Natural killer cell (primary cell): ENCODE measurements around the gene COL1A2. TPM values are rescaled to one million over a fixed set of nuclear protein-coding genes. Genes with fewer than 3 reads are reported as not detected.

ENCODE experiments used
- ATAC-seq, 3 donors: fragments of 150-1000 bp in 2 of 3; fragments of 200-7000 bp in 1 of 3; cut with Tn5 transposase; 1 replicate in 1 of 3; 2 replicates in 2 of 3; pipeline ENCODE4 v1.10.0; 2021; ENCODE audit warnings: mild to moderate bottlenecking in 2 of 3, moderate library complexity in 2 of 3
- DNase-seq, 2 donors: peaks; one replicate each; pipeline versions ENCODE4 v3.0.0 to v3.0.0-alpha.2; 2013 to 2021; ENCODE audit warnings: mixed read lengths in 1 of 2
- H3K27ac ChIP-seq: one replicate; pipeline ENCODE4 v1.5.1; 2013; ENCODE audit warnings: mild to moderate bottlenecking, low read length
- H3K27me3 ChIP-seq: one replicate; pipeline ENCODE4 v1.6.1; 2013; ENCODE audit warnings: low read length; ENCODE audit not compliant: control insufficient read depth, insufficient read depth
- H3K36me3 ChIP-seq: one replicate; pipeline ENCODE4 v1.6.1; 2013; ENCODE audit warnings: low read length; ENCODE audit not compliant: control insufficient read depth, insufficient read depth
- H3K4me1 ChIP-seq: one replicate; pipeline ENCODE4 v1.6.1; 2013; ENCODE audit warnings: low read length; ENCODE audit not compliant: control insufficient read depth, insufficient read depth
- H3K4me3 ChIP-seq: one replicate; pipeline ENCODE4 v1.5.1; 2013; ENCODE audit warnings: low read length
- H3K9me3 ChIP-seq: one replicate; pipeline ENCODE4 v1.6.1; 2013; ENCODE audit warnings: low read length; ENCODE audit not compliant: control insufficient read depth, insufficient read depth
- H3K27ac Mint-ChIP-seq, 2 donors: one replicate each; pipeline ENCODE4 v1.8.0; 2022; ENCODE audit warnings: mild to moderate bottlenecking in 2 of 2, mixed read lengths in 2 of 2, moderate library complexity in 1 of 2
- H3K27me3 Mint-ChIP-seq, 2 donors: one replicate each; pipeline ENCODE4 v1.8.0; 2022; ENCODE audit warnings: low read depth in 2 of 2, mixed read lengths in 2 of 2
- H3K36me3 Mint-ChIP-seq: one replicate; pipeline ENCODE4 v1.8.0; 2022; ENCODE audit warnings: mixed read lengths
- H3K4me1 Mint-ChIP-seq, 2 donors: one replicate each; pipeline ENCODE4 v1.8.0; 2022; ENCODE audit warnings: mixed read lengths in 2 of 2
- H3K4me3 Mint-ChIP-seq: one replicate; pipeline ENCODE4 v1.8.0; 2022; ENCODE audit warnings: mild to moderate bottlenecking, moderate library complexity, mixed read lengths
- H3K9me3 Mint-ChIP-seq, 2 donors: one replicate each; pipeline ENCODE4 v1.8.0; 2022; ENCODE audit warnings: mixed read lengths in 2 of 2
- WGBS: methylation state at CpG from one replicate; pipeline ENCODE4 v1.1.7; 2013; ENCODE audit warnings: missing lambda C conversion rate; ENCODE audit not compliant: insufficient coverage; 5-methylcytosine and 5-hydroxymethylcytosine counted together
- intact Hi-C: fragments of 100-400 bp; cut with micrococcal nuclease; formaldehyde crosslinking; loops from one replicate; pipeline ENCODE4 v1.14.2; 2022
- total RNA-seq, 4 donors: library from RNA; stranded (reverse); fragments of 120-200 nt in 1 of 4; gene quantifications; one replicate each; pipeline versions ENCODE4 v1.2.3 to v1.2.4, GENCODE V29; 2013 to 2022
- TF ChIP-seq, protein P1 (sequence below): fragments of 200-600 bp; IDR thresholded peaks from one replicate; pipeline ENCODE4 v1.8.0; 2022; ENCODE audit warnings: antibody characterized with exemption

COL1A2 gene
- not detected for total RNA-seq
- total RNA-seq (2013) = 0.38 TPM

- H3K4me1 ChIP-seq = peaks cover 8% of the 10 kb centered on the region
- no peak within 1 kb of the TSS for H3K27ac Mint-ChIP-seq
- intact Hi-C loops = loop anchor here (5.0 kb wide), 1 partner anchor 1147 kb away; no protein-coding TSS in a partner anchor
- peaks cover 8 to 9% of the 10 kb centered on the region in 2 donors for H3K4me1 Mint-ChIP-seq
- no peak for ATAC-seq
- no peaks in the 10 kb centered on the region for H3K36me3 Mint-ChIP-seq
- no peak within 1 kb of the TSS for H3K27ac ChIP-seq
- no peaks in the 10 kb centered on the region for H3K9me3 ChIP-seq
- WGBS = 4% methylated on average over 32 of the region's 32 CpGs
- H3K4me3 ChIP-seq = no peak within 1 kb of the TSS
- TF ChIP-seq, protein P1, sequence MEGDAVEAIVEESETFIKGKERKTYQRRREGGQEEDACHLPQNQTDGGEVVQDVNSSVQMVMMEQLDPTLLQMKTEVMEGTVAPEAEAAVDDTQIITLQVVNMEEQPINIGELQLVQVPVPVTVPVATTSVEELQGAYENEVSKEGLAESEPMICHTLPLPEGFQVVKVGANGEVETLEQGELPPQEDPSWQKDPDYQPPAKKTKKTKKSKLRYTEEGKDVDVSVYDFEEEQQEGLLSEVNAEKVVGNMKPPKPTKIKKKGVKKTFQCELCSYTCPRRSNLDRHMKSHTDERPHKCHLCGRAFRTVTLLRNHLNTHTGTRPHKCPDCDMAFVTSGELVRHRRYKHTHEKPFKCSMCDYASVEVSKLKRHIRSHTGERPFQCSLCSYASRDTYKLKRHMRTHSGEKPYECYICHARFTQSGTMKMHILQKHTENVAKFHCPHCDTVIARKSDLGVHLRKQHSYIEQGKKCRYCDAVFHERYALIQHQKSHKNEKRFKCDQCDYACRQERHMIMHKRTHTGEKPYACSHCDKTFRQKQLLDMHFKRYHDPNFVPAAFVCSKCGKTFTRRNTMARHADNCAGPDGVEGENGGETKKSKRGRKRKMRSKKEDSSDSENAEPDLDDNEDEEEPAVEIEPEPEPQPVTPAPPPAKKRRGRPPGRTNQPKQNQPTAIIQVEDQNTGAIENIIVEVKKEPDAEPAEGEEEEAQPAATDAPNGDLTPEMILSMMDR = no peak
- no peaks in the 10 kb centered on the region for H3K36me3 ChIP-seq
- H3K9me3 Mint-ChIP-seq = no peaks in the 10 kb centered on the region
- H3K4me3 Mint-ChIP-seq = no peak within 1 kb of the TSS
- DNase-seq = peak in 1 of 2 donors; percentile 3
- peaks cover 15% of the 10 kb centered on the region for H3K27me3 ChIP-seq
- H3K27me3 Mint-ChIP-seq = peaks cover 21 to 25% of the 10 kb centered on the region in 2 donors
These were observed at the start of gene COL1A2 for GRCh38 chr7:94394437-94395140. TSS of gene COL1A2 (plus strand) at chr7:94394895. CDS start at chr7:94395032, 137 bp downstream.

DNA sequence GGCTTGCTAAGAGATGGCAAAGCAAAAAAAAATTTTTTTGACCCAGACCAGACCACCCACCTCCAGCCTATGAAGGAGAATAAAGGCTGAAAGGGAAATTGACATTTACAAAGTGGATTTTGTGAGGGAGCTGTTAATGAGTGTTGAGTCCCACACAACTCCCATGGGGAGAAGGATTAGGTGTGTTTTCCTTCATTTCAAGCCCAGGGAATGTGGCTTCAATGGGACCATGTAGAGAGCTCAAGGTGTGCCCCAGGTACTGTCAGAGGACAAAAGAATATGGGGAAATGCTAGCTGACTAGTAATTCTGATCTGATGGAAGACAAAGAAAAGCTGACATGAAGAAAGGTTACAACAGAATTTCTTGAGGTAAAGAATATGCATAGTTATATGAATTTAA, 48.8 kb upstream of the COL1A2 start:
- no peaks in the 10 kb centered on the region for H3K4me1 ChIP-seq
- no peak for ATAC-seq
- no peaks in the 10 kb centered on the region for H3K27me3 Mint-ChIP-seq
- H3K4me3 Mint-ChIP-seq = no peak overlapping the region
- H3K4me1 Mint-ChIP-seq = no peaks in the 10 kb centered on the region
- intact Hi-C loops = no loop called here
- H3K36me3 ChIP-seq = no peaks in the 10 kb centered on the region
- no peaks in the 10 kb centered on the region for H3K9me3 ChIP-seq
- no peaks in the 10 kb centered on the region for H3K36me3 Mint-ChIP-seq
- H3K27ac ChIP-seq = no peak overlapping the region
- peaks cover 0 to 6% of the 10 kb centered on the region in 2 donors for H3K9me3 Mint-ChIP-seq
- DNase-seq = no peak
- TF ChIP-seq, protein P1 = no peak
- H3K27ac Mint-ChIP-seq = no peak overlapping the region
- no peaks in the 10 kb centered on the region for H3K27me3 ChIP-seq
- no peak overlapping the region for H3K4me3 ChIP-seq

- DNase-seq = no peak
- no peaks in the 10 kb centered on the region for H3K9me3 ChIP-seq
- no peaks in the 10 kb centered on the region for H3K36me3 ChIP-seq
- H3K4me3 ChIP-seq = no peak overlapping the region
- 100% methylated on average over 1 of the region's 3 CpGs for WGBS
- Mint-ChIP-seq H3K4me1 (no peaks in the 10 kb centered on the region), H3K27me3 (no peaks in the 10 kb centered on the region), H3K4me3 (no peak overlapping the region), H3K27ac (no peak overlapping the region), H3K9me3 (peaks cover 0 to 6% of the 10 kb centered on the region in 2 donors), H3K36me3 (no peaks in the 10 kb centered on the region)
- H3K4me1 ChIP-seq = no peaks in the 10 kb centered on the region
- TF ChIP-seq, protein P1 = no peak
- no peaks in the 10 kb centered on the region for H3K27me3 ChIP-seq
- no peak overlapping the region for H3K27ac ChIP-seq
- intact Hi-C loops = no loop called here
- no peak for ATAC-seq
These were observed 46.6 kb upstream of the COL1A2 start for GRCh38 chr7:94348142-94348541.

- Mint-ChIP-seq H3K9me3 (peaks cover 0 to 7% of the 10 kb centered on the region in 2 donors), H3K4me1 (no peaks in the 10 kb centered on the region), H3K27ac (no peak overlapping the region), H3K36me3 (no peaks in the 10 kb centered on the region), H3K4me3 (no peak overlapping the region), H3K27me3 (peaks cover 0 to 3% of the 10 kb centered on the region in 2 donors)
- Histone ChIP-seq H3K4me1 (no peaks in the 10 kb centered on the region), H3K27me3 (no peaks in the 10 kb centered on the region), H3K36me3 (no peaks in the 10 kb centered on the region), H3K9me3 (no peaks in the 10 kb centered on the region), H3K27ac (no peak overlapping the region), H3K4me3 (no peak overlapping the region)
- intact Hi-C loops = no loop called here
- ATAC-seq (no peak), DNase-seq (no peak)
- 87% methylated on average over 1 of the region's 1 CpG for WGBS
- TF ChIP-seq, protein P1 = no peak
These were observed 44.0 kb upstream of the COL1A2 start for GRCh38 chr7:94350734-94351133.
